AG08396 (cell line): Measurements from ENCODE around the gene RIBC2.
"Not testable (repeated sequence)": the region's sequence is repeated elsewhere in the genome, so short reads cannot be mapped to it uniquely, and the experiment has no call there.

Experiments
- DNase-seq: peaks from one replicate; pipeline ENCODE4 v3.0.0; 2012; ENCODE audit warnings: low spot score, mixed read lengths

RIBC2 gene

DNA sequence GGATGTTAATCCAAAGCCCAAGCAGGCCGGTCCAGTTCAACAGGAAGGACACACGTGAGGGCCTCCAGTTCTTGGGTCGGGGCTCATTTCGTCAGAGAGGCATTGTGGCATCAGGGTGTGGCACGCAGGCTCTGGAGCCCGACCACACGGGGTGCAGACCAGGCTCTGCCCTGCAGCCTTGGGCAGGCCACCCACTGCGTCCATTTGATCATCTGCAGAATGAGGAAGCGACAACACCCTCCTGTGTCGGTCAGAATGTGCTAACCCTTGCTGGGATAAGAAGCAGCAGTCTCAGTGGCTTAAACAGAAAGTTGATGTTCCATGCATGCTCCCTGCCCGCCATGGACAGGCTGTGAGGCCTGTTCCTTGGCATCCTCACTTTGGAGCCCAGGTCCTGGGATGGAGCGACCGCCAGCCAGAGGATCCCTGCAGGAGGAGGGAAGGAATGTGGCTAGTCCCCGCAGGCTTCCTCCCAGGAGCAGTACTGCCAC is 10.8 kb downstream of the RIBC2 start:
- DNase-seq, result no peak

DNA sequence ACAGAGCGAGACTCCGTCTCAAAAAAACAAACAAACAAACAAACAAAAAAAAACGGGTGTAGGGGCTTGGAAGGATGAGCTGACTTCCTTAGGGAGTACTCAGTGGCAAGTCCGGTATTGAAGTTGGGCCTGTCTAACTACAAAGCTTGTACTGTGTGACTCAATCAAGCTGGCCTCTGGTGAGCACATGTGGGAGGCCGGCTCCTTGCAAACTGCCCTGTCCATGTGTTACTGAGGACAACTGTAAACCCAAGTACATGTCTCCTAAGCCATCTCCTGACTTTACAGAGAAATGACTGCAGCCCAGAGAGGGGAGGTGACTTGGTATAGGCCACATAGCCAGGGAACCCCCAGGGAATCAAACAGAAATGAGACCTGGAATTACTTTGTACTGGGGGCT is 11.6 kb downstream of the RIBC2 start:
- DNase-seq, result no peak

DNA sequence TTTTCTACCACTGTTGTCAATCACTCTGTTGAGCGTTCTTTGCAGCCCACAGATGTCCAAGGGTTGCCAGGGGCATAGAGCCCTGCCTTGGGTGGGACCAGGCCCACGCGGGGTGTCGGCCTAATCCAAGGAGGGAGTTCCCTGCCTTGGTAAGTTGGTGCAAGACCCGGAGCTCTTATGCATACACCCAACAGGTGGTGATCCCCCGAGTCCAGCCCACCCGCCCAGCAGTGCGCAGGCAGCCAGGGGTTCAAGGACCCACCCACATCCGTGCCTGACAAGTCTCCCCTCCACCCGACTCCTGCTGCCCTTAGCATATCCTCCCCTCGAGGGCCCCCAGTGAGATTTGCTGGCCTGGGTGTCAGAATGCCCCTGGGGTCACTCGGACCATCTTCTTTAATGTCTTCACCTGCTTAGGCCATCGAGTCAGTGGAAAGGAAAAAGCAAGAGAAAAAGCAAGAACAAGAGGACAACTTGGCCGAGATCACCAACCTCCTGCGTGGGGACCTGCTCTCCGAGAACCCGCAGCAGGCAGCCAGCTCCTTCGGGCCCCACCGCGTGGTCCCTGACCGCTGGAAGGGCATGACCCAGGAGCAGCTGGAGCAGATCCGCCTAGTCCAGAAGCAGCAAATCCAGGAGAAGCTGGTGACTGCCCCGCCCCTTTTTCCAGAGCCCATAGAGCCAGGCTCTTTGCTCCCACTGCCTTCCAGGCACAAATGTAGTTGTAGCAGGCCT is 12.2 kb downstream of the RIBC2 start:
- no peak for DNase-seq

DNA sequence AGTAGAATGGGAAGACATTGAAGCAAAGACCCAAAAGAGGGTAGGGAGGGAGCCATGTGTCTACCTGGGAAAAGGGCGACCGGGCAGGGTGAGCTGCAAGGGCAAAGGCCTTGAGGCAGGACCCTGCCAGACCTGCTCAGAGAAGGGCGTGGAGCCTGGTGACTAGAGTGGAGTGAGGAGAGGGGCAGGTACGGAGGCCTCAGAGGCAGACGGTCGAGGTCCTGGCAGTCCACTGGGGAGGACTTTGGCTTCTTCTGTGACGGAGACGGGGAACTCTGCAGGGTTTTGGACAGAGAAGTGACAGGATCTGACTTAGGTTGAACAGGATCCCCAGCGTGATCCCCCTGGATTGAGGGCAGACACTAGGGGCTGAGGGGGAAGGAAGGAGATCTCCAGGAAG is 12.9 kb downstream of the RIBC2 start:
- no peak for DNase-seq

DNA sequence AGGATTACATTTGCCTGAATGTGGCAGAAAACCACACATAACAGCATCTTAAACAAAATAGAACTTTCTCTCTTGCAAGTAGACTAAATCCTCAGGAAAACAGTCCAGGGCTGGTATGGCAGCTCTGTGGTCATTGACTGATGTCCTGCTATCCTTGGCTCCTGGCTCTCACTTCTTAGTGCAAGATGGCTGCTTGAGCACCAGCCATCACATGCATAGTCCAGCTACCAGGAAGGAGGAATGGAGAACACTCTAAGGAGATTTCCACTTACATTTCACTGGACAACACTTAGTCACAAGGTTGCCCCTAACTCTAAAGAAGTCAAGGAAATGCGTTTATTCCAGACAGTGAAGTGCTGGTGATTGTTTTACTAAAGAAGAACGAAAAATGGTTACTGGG is 13.6 kb downstream of the RIBC2 start:
- DNase-seq, result no peak

DNA sequence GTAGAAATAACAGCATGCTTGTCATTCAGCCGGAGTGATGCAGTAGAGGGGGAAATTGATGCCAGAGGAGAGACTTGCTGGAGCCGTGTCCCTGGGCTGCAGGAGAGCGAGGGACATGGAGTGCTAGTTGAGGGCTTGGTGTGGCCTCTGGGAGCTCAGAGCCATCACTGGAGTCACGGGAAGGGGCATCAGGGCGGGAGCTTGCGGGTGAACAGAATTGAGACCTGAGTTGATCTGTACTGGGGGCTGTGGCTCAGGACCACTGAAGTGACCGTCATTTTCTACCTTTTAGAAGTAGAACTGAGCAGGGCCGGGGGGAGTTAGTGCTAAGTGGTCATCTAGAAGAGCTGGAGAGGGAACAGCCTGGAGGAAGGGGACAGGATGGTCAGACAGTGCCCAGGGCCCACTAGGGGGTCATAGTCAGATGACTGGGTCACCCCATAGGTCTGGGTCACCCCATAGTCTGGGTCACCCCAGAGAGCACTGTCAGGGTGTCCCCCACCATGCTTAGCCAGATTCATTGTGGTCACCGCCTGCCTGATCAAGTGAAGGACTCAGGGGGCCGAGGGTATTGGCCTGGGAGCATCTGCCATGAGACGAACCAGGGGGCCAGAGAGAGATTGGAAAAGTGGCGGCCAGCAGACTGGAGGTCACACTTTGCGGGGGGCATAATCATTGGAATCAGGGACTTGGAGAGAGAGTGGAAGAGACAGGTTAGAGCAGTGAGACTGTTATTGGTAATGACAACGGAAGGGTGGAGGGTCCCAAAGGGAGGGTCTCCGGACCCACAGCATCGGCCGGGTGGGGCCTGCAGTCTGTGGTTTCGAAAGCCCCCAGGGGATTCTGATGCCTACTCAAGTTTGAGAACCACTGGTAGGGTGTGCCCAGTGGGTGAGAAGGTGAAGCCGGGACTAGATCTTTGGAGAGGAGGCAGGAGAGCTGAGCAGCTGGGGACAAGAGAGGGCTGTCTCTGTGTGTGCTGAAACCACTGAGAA is 15.2 kb downstream of the RIBC2 start:
- DNase-seq, result no peak

DNA sequence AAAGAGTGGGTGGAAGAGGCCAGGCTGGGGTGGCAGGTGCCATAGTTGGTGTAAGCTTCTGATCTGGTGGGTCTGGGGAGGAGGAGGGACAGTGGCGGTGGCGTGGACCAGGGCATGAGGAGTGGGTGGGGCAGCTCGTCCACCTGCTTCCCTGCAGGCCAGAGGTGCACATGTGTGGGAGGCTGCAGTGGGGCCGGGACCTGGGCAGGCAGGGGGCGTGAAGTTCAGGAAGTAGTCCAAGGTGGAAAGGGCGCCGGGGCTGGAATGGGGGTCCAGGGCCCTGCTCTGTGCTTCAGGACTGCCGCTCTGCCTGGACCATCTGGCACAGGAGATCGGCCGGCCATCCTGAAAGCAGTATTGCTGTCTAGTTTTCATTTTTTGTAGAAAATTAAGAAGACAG is 15.9 kb downstream of the RIBC2 start:
- DNase-seq, result no peak

DNA sequence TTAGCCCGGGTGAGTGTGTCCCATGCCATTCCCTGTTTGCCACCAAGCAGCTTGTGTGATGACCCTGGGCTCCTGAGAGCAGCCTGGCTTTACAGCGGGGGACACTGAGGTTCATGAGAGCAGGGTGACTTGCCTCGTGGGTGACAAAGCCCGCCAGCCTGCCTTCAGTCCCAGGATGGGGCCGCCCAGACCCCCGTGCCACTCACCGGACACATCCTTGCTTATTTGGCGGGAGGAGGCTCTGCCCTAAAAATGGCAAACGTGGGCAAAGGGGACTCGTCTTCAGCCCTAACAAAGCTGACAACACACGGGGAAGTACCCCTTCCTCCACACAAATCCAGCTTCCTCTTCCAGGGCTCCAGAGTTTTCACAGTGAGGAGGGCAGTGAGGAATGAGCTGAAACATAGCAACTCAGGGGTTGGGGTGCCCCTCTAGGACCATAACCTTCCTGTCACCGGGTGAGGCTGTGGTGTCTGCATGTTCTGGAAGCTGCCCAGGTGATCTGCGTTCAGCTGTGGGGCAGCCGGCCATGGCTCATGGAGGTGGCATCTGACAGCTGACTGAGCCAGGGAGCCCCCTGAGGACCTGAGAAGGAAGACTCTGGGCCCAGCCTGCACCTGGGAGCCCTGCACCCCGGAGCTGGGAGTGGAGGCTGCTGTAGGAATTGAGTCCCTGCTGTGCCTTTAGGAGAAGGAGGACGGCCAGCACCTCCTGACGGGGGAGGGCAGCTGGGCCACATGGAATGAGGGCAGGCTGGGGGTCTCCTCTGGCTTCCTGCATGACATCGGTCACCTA is 16.7 kb downstream of the RIBC2 start:
- no peak for DNase-seq

DNA sequence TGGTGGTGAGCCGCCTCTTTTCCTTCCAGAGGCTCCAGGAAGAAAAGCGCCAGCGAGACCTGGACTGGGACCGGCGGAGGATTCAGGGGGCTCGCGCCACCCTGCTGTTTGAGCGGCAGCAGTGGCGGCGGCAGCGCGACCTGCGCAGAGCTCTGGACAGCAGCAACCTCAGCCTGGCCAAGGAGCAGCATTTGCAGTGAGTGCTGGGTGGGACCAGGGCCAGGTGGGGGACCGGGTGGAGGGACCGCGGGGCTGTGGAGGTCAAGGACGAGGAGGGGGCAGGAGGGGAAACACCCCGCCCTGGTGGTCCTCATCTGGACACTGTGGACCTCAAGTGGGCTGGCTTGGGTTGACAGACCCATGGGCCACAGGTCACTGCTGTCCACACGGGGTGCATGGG is 17.4 kb downstream of the RIBC2 start:
- no peak for DNase-seq

DNA sequence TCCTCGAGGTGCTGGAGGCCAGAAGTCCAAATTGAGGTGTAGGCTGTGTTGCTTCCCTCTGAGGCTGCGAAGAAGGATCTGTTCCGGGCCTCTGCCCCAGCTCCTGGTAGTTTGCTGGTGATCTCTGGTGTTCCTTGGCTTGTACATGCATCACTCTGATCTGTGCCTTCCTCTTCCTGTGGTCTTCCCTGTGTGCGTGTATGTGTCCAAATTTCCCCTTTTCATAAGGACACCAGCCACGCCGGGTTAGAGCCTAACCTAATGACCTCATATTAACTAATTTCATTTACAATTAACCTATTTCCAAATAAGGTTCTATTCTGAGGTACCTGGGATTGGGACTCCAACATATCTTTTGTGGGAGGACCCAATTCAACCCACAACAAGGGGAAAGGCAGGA is 21.5 kb downstream of the RIBC2 start:
- DNase-seq, result no peak

DNA sequence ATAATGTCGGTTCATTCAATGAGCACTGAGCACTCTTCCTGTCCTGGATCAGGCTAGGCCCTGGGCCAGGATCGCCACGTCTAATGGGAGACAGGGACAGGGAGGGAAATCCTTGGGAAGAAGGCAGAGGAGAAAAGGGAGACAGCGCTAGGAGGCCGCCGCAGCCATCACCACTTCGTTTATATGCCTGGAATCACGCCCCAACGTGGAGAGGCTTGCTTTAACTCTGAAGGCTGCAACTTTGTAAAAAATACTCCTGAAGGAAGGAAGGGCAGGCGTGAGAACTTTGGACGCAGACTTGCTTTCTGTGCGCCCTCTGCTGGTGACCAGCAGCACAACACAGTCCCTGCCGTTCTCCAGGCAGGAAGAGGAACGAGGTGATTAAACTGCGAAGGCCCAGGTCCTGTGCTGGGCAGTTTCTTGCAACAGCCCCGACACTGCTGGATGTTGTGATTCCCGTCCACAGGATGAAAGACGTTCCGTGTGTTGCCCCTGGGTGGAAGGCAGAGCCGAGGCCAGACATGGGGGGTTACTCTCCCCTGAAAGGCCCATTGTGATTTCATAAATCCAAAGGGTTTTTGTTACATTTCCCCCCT is 22.1 kb downstream of the RIBC2 start:
- peak; percentile 88 for DNase-seq

DNA sequence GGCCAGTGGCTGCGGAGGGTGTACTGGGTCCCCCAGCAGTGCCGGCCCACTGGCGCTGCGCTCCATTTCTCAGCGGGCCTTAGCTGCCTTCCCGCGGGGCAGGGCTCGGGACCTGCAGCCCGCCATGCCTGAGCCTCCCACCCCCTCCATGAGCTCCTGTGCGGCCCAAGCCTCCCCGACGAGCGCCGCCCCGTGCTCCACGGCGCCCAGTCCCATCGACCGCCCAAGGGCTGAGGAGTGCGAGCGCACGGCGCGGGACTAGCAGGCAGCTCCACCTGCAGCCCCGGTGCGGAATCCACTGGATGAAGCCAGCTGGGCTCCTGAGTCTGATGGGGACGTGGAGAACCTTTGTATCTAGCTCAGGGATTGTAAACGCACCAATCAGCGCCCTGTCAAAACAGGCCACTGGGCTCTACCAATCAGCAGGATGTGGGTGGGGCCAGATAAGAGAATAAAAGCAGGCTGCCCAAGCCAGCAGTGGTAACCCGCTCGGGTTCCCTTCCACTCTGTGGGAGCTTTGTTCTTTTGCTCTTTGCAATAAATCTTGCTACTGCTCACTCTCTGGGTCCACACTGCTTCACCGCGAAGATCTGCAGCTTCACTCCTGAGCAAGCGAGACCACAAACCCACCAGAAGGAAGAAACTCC is 23.5 kb downstream of the RIBC2 start:
- not testable (repeated sequence) for DNase-seq

DNA sequence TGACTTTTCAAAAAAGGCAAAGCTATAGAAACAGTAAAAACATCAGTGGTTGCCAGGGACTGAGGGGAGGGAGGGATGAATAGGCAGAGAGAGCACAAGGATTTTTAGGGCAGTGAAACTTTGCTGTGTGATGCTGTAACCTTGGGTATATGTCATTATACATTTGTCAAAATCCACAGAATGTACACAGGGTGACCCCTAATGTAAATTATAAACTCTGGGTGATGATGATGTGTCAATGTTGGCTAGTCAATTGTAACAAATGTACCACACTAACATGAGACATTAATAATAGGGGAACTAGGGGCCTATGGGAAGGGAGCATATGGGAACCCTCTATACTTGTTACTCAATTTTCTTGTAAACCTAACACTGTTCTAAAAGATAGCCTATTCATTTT is 24.8 kb downstream of the RIBC2 start:
- DNase-seq, result no peak

DNA sequence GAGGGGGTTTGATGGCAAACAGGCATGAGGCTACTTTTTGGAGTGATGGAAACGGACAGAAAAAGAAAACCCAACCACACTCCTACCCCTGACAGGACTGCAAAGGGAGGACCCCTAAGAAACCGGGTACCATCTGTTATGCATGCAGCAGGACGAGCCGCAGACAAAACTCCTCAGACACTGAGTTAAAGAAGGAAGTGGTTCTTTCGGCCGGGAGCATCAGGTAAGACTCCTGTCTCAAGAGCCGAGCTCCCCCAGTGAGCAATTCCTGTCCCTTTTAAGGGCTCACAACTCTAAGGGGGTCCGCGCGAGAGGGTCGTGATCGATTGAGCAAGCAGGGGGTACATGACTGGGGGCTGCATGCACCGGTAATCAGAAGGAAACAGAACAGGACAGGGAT is 27.2 kb downstream of the RIBC2 start:
- not testable (repeated sequence) for DNase-seq

DNA sequence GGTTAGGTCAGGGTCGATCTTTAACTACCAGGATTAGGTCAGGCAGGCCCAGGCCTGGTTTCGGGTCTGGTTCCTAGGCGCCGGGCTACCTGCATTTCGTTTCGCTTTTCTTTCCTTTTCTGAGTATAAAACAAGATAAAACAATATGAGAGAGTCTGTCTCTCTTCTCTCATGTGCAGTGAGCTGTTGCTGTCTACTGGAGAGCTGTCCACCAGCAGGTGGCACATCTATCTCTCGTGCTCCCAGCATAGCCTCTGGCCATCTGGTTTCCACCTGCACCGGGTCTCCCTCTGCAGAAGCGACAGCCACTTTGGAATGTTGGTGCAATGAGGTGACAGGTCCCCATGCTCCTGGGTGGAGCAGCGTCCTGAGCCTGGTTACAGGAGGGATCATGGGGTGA is 27.6 kb downstream of the RIBC2 start:
- peak; percentile 71 for DNase-seq

DNA sequence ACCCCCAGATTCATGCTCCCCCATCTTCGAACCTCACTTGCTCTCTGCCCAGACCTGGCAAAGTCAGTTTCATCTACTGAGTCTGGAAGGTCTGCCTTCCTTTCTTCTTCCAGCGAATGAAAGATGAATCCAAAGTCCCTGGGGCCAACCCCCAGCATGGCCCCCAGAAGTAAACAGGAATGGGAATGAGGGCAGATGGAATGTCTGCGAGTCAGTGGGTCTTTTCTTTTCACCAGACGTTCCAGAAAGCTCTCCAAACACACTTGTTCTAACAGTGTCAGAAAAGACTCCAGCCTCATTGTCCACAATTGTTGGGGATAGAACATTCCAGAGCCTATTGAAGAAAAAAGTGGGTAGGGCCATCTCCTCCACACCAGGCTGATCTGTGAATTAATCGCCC is 28.6 kb downstream of the RIBC2 start:
- DNase-seq, result no peak

DNA sequence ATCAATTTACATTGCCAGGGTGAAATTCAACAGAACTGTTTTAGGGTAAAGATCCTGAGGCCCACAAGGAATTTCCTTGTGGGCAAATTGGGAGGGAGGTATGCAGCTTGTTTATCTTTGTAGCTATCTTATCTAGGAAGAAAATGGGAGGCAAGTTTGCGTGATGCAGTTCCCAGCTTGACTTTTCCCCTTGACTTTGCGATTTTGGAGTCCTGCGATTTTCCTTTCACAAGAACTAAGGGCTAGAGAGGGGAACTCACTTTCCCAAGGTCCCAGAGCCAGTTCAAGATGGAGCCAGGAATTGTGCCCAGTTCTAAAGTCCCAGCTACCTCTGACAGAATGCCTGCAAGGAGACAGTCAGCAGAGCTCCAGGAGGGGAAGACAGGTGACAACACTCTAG is 30.7 kb downstream of the RIBC2 start:
- DNase-seq, result no peak

DNA sequence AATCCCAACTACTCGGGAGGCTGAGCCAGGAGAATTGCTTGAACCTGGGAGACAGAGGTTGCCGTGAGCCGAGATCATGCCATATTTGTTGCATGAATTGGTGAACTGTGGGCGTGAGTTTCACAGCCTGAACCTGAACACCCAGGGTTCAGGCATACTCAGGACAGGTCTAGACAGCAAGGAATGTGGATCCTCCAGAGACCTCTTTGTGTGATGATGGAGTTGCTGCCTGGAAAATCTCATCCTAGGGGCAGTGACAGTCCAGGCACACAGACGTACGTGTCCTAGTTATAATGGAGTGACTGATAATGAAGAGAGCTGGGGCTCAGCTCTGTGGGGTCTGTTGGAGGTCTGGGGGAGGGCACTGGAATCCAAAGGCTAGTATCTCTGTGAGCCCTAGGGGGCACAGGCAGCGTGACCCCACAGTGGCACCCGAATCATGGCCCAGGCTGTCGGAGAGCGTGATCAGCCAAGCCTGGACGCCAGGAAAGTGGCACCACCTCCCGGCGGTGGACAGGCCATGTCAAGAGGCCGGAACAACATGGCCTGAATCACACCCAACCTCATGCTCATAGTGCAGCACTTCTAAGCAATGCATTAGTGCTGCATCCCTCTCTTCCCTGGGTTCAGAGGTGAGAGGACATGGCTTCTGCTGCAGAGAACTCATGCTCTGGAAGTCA is 31.7 kb downstream of the RIBC2 start:
- DNase-seq, result no peak

DNA sequence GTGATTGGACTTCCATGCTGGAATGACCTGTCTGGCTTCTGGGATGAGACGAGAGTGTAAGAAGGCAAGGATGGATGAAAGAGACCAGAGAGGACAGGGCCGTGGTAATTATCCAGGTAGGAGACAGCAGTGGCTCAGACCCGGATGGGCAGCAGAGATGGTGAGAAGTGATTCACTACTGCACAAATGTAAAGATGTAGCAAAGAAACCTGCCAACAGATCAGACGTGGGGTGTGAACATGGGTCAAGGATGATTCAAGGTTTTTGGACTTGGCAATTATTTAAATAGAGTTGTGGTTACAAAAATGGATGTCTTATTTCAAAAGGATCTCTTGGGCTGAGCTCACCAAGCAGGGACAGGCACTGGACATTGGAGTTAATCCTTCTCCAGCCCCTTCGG is 32.7 kb downstream of the RIBC2 start:
- no peak for DNase-seq

DNA sequence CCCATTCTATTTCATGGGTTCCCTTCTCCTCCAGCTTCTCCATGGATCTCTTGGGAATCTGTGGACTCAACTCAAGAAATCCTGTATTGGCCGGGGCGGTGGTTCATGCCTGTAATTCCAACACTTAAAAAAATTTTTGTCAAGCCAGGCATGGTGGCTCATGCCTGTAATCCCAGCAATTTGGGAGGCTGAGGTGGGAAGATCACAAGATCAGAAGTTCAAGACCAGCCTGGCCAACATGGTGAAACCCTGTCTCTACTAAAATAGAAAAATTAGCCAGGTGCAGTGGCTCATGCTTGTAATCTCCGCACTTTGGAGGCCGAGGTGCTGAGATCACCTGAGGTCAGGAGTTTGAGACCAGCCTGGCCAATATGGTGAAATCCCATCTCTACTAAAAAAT is 34.1 kb downstream of the RIBC2 start:
- DNase-seq, result not testable (repeated sequence)

DNA sequence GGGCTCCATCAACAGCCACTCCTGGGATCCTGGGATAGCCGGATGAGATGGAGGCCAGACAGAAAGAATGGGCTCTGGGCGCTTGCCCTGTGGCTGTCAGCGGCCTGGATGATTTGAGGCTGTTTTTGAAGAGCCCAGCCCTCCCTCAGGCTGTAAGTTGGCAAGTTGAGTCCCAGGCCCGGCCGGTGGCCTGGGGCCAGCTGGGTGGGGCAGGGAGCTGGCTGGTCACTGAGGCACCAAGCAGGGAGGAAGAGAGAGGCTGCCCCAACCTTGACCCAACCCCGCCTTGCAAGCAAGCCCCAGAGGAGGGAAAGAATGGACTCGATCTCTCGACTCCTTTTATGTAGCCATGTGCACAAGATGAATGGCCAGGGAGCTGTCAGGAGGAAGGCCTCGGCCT is 34.9 kb downstream of the RIBC2 start:
- DNase-seq, result no peak
